Ishikawa (cell line): ENCODE measurements around the gene GALNT6.
A peak's percentile ranks its signal among the peaks of the same experiment; 100 is the strongest.

ENCODE experiments used
- CEBPB ChIP-seq: IDR thresholded peaks from 2 replicates; pipeline ENCODE4 v1.6.1; 2012
- CREB1 ChIP-seq: IDR thresholded peaks from 2 replicates; pipeline ENCODE4 v1.6.1; 2012; ENCODE audit warnings: low read depth
- EGR1 ChIP-seq: IDR thresholded peaks from 2 replicates; pipeline ENCODE4 v1.6.1; 2012
- EP300 ChIP-seq: IDR thresholded peaks from 2 replicates; pipeline ENCODE4 v1.6.1; 2012; ENCODE audit warnings: borderline replicate concordance
- FOXM1 ChIP-seq: IDR thresholded peaks from 2 replicates; pipeline ENCODE4 v1.6.1; 2012; ENCODE audit warnings: low read depth, borderline replicate concordance
- MAX ChIP-seq: IDR thresholded peaks from 2 replicates; pipeline ENCODE4 v1.6.1; 2012
- NFIC ChIP-seq: IDR thresholded peaks from 2 replicates; pipeline ENCODE4 v1.6.1; 2012
- RAD21 ChIP-seq: IDR thresholded peaks from 2 replicates; pipeline ENCODE4 v1.6.1; 2012; ENCODE audit warnings: low read depth
- REST ChIP-seq: IDR thresholded peaks from 2 replicates; pipeline ENCODE4 v1.6.1; 2012; ENCODE audit warnings: low read depth, mild to moderate bottlenecking
- TAF1 ChIP-seq: IDR thresholded peaks from 2 replicates; pipeline ENCODE4 v1.6.1; 2012; ENCODE audit warnings: low read depth, mild to moderate bottlenecking
- TEAD4 ChIP-seq: IDR thresholded peaks from 2 replicates; pipeline ENCODE4 v1.6.1; 2012
- YY1 ChIP-seq: IDR thresholded peaks from 2 replicates; pipeline ENCODE4 v1.6.1; 2012; ENCODE audit warnings: low read depth
- ZBTB7A ChIP-seq: IDR thresholded peaks from 2 replicates; pipeline ENCODE4 v1.6.1; 2012; ENCODE audit warnings: low read depth
- TF ChIP-seq, protein P1 (sequence below): IDR thresholded peaks from 2 replicates; pipeline ENCODE4 v1.6.1; 2012

DNA sequence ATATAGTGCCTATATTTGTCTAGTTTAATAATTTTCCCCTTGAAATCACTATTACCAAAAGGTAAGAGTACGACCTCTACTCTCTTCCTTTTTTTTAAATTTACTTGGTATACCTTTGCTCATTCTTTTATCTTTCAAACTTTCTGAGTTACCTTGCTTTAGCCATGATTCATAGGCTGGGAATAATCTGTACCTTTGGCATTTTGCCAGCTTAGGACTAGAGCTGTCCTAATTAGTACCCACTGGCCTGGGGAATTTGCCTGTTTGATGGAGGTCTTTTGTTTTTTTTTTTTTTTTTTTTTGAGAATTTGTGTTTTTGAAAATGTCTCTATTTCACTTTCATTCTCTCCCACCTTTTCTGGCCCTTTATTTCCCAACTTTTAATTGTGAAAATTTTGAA lies 24.7 kb upstream of the GALNT6 start:
- no peak for TF ChIP-seq TEAD4
- TF ChIP-seq FOXM1, result no peak
- TF ChIP-seq RAD21, result no peak
- TF ChIP-seq, protein P1, sequence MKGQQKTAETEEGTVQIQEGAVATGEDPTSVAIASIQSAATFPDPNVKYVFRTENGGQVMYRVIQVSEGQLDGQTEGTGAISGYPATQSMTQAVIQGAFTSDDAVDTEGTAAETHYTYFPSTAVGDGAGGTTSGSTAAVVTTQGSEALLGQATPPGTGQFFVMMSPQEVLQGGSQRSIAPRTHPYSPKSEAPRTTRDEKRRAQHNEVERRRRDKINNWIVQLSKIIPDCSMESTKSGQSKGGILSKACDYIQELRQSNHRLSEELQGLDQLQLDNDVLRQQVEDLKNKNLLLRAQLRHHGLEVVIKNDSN, result no peak
- peak; percentile 63 for TF ChIP-seq NFIC
- no peak for TF ChIP-seq CREB1
- TF ChIP-seq MAX, result no peak
- no peak for TF ChIP-seq TAF1
- no peak for TF ChIP-seq EGR1
- TF ChIP-seq ZBTB7A, result no peak
- no peak for TF ChIP-seq EP300
- no peak for TF ChIP-seq YY1
- TF ChIP-seq CEBPB, result no peak
- TF ChIP-seq REST, result no peak
